GM18508 (cell line): ENCODE data around the gene CSNK1A1.
A peak's percentile ranks its signal among the peaks of the same experiment; 100 is the strongest.

ENCODE experiments used
- ATAC-seq: cut with Tn5 transposase; IDR thresholded peaks from one replicate; pipeline ENCODE4 v1.9.1; 2021; ENCODE audit warnings: moderate number of reproducible peaks; ENCODE audit not compliant: insufficient read depth, unreplicated experiment

The CSNK1A1 gene

DNA sequence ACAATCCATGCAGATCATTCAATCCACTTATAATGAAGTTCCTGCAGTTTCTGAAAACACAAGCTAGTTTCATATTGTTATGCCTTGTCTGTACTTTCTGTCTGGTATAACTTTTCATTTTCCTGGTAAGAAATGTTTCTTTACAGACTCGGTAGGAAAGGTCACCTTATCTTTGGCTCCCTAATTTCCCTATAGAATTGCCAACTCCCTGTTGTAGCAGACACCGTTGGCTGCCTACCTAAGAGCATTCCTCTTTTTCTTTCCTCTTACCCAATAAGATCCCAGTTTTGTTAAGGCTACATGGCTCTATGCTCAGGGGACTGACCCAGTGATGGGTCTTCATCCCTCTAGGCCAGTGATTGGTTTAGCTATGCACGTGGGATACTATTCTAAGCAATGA lies 23.9 kb upstream of the CSNK1A1 start:
- no peak for ATAC-seq

GRCh38 chr5:149572576-149573231 lies 21.5 kb upstream of the CSNK1A1 start:
- ATAC-seq, result no peak

DNA sequence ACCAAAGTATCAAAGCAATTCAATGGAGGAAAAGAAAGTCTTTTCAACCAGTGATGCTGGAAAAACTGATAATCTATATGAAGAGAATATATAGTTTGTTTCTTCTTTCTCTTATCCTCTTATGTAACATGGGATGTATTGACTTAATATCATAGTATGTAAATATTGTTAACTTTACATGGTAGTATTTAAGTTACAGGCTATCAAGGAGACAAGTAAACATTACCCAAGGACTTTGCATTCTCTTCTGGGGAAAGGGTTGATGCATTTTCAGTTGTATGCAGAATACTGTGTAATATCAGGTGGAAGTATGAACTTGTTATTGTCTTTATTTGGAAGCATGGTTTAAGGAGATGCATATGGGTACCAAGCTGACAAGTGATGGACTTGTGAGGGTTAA lies 20.9 kb upstream of the CSNK1A1 start:
- no peak for ATAC-seq

GRCh38 chr5:149567226-149567625 lies 16.0 kb upstream of the CSNK1A1 start:
- no peak for ATAC-seq

DNA sequence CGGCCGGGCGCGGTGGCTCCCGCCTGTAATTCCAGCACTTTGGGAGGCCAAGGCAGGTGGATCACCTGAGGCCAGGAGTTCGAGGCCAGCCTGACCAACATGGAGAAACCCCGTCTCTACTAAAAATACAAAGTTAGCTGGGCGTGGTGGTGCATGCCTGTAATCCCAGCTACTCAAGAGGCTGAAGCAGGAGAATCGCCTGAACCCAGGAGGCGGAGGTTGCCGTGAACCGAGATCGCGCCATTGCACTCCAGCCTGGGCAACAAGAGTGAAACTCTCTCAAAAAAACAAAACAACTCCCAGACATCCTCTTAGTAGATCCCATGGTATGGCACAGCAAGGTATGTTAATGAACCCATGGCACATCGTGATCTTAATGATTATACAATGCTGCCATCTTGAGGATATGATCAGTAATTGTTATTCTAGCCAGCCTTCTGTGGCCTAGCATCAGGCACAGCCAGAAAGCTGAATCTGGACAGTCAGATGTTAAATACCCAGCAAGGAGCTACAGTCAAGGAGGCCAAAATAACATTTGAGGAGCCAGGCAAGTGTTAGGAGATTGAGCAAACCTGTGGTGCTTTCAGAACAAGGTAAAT lies 13.4 kb upstream of the CSNK1A1 start:
- ATAC-seq, result peak; percentile 77

- ATAC-seq, result no peak
These were observed 12.2 kb upstream of the CSNK1A1 start for GRCh38 chr5:149563466-149563865.

- ATAC-seq, result no peak
These were observed 10.6 kb upstream of the CSNK1A1 start for GRCh38 chr5:149561848-149562247.

DNA sequence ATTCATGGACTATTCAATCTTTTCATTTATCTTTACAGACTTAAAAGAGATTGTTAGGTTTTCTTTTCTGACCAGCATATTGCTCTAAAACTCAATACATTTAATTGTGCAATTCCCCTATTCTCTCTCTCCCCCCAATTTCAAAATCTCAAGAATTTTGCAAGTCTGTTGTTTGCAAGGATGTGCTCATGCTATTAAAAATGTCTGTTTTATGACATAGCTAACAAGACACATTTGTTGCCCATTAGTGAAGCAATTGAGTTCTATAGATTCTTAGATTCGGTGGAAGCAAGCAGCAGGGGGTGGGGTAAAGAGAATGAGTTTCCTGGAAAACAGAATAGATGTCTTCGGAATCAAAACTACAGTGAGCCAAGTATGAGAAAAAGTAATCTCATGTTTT lies 8.5 kb upstream of the CSNK1A1 start:
- no peak for ATAC-seq

GRCh38 chr5:149552553-149553160 lies 1.4 kb upstream of the CSNK1A1 start:
- no peak for ATAC-seq

GRCh38 chr5:149552038-149552494 lies 827 bp upstream of the CSNK1A1 start:
- no peak for ATAC-seq

DNA sequence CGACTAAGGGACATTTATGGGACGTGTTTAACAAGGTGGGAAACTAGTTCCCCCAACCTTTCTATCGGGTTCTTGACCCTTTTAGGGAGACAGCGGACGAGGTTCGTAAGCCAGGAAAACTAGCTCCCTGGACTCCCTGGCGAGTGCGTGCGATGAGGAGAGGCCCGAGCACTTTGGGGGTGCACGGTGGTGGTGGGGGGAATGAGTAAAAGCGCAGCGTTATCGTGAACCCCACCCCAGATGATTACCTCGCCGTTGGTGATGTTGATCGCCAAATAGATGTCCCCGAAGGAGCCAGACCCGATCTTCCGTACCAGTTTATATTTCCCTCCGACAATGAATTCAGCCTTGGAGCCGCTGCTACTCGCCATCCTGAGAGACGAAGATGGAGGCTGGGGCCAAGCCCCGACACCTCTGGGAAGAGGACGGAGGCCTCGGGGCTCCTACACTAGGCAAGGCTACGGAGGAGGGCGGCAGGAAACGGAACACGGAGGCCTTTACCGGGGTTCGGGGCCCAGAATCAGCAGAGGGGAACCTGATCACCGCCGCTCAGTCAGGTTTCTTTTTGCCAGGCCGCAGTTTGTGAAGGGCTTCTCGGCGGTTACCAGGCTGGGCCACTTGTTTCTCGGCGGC lies 529 bp downstream of the CSNK1A1 start:
- no peak for ATAC-seq

GRCh38 chr5:149550268-149550583 lies 1.0 kb downstream of the CSNK1A1 start:
- ATAC-seq, result no peak

DNA sequence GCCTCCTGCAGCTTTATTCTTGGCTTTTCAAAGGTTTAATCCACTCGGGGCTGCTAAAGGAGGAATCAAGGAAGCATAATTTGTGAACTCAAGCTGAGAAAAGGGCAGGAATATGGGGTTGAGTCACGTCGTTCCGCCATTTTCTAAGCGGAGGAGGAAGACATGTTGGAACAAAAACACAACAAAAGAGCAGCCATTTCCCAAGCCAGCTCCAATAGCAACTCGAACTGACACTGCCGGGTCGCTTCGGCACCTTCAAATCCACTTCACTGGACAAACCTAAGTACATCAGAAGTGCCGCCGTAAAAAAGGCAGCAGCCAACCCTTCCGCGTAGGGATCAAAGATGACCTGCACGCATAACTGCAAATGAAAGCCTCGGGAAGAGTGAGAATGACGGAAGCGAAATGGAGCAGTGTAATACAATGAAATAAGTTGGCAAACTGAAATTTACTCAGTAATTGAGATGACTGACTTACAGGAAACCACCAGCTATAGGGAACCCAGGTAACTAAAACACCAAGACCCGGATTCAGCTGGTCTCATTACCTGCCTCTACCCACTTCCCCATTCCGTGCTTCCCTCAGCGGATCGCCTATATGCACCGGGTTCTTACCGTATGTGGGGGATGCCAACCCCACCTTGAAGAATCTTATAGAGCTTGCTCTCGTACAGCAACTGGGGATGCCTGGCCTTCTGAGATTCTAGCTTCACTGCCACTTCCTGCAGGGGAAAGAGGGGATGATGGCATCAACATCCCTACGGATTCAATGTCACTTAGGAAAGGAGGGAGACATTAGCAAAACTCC lies 1.6 kb downstream of the CSNK1A1 start:
- ATAC-seq, result peak; percentile 31

- no peak for ATAC-seq
These were observed 4.3 kb downstream of the CSNK1A1 start for GRCh38 chr5:149546974-149547373.

- ATAC-seq, result no peak
These were observed 5.9 kb downstream of the CSNK1A1 start for GRCh38 chr5:149545327-149545726.

GRCh38 chr5:149544028-149544420 lies 7.2 kb downstream of the CSNK1A1 start:
- ATAC-seq, result no peak

DNA sequence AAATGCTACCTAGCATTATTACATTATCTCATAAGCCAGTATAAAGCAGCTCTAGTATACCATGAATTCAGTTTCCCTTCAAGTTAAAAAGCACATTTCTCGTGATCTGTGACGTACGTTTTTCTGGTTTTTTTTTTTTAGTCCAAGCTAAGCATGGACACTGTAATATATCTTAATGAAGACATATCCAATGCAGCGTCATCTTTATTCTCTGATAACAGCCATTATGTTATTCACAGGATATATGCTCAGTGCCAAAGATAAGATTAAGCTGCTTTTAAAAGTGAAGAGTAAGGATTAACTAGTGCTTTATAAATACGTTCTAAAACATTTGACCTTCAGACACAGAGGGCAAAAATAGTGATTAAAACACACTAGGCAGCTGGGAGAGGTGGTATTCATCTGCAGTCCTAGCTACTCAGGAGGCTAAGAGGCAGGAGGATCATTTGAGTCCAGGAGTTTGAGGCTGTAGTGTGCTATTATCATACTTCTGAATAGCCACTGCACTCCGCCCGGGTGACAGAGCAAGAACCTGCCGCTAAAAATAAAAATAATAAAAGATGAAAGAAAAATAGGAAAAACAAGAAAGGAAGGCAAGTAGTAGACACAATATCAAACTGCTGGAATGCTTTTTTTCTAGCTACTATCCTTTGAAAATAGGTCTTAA lies 7.7 kb downstream of the CSNK1A1 start:
- no peak for ATAC-seq

DNA sequence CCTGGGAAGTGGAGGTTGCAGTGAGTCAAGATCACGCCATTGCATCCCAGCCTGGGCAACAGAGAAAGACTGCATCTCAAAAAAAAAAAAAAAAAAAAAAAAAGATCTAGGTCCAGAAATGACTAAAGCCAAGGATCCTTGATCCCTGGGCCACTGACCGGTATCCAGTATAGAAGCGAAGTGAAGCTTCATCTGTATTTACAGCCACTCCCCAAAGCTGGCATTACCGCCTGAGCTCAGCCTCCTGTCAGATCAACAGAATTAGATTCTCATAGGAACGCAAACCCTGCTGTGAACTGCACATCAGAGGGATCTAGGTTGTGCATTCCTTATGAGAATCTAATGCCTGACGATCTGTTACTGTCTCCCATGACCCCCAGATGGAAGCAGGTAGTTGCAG lies 9.3 kb downstream of the CSNK1A1 start:
- no peak for ATAC-seq

- no peak for ATAC-seq
These were observed 11.2 kb downstream of the CSNK1A1 start for GRCh38 chr5:149540089-149540488.

DNA sequence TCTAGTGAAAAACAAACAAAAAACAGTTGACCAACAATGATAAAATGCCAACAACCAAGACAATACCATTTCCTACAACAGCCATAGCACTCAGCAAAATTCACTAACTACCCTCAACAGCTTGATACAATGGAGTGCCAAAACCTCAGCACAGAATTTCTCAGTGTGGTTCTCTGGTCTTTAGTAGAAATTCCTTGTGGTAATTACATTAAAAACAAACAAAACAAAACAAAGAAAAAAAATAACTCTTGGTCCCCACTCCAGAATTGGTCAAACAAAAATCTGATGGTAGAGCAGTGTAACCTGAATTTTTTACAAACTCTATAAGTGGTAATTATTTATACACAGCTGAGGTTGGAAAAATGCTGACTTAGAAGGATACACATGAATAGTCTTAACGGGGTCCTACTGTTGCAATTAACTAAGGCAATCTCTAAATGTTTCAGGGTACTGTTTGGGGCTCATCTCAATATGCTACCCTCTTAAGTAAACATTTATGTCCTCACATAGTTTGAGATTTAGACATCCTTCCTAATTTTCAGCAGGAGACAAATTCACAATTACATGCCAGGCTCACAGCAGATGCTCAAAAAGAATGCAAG lies 13.8 kb downstream of the CSNK1A1 start:
- ATAC-seq, result no peak
